Transverse colon (tissue), 3 donors: ENCODE results near the gene ADK.

Source experiments
- EP300 ChIP-seq: sonication (generic); formaldehyde crosslinking; IDR thresholded peaks from one replicate; pipeline ENCODE4 v1.6.1; 2017; ENCODE audit warnings: antibody characterized with exemption, low read depth
- POLR2A ChIP-seq: fragments of 450-650 bp; IDR thresholded peaks from one replicate; pipeline ENCODE4 v1.6.1; 2016; ENCODE audit warnings: antibody characterized with exemption, mild to moderate bottlenecking, moderate library complexity
- TF ChIP-seq, protein P1 (sequence below), 5 experiments: fragments of 200-600 bp in 3 of 5; fragments of 450-650 bp in 2 of 5; sonication (generic) in 3 of 5; IDR thresholded peaks; 1 replicate in 2 of 5; 2 replicates in 3 of 5; pipeline ENCODE4 v1.5.1; 2016 to 2017; ENCODE audit warnings: antibody characterized with exemption in 5 of 5, inconsistent platforms in 3 of 5, mild to moderate bottlenecking in 2 of 5, moderate library complexity in 1 of 5

DNA sequence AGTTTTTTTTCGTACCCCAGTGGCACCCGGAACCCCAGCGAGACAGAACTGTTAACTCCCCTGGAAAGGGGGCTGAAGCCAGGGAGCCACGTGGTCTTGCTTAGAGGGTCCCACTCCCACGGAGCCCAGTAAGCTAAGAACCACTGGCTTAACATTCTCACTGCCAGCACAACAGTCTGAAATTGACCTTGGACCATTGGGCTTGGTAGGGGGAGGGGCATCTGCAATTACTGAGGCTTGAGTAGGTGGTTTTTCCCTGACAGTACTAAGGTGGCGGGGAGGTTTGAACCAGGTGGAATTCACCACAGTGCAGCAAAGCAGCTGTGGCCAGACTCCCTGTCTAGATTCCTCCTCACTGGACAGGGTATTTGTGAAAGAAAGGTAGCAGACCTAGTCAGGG lies 196.5 kb downstream of the ADK start:
- TF ChIP-seq EP300 (no peak), POLR2A (no peak)
- TF ChIP-seq, protein P1, sequence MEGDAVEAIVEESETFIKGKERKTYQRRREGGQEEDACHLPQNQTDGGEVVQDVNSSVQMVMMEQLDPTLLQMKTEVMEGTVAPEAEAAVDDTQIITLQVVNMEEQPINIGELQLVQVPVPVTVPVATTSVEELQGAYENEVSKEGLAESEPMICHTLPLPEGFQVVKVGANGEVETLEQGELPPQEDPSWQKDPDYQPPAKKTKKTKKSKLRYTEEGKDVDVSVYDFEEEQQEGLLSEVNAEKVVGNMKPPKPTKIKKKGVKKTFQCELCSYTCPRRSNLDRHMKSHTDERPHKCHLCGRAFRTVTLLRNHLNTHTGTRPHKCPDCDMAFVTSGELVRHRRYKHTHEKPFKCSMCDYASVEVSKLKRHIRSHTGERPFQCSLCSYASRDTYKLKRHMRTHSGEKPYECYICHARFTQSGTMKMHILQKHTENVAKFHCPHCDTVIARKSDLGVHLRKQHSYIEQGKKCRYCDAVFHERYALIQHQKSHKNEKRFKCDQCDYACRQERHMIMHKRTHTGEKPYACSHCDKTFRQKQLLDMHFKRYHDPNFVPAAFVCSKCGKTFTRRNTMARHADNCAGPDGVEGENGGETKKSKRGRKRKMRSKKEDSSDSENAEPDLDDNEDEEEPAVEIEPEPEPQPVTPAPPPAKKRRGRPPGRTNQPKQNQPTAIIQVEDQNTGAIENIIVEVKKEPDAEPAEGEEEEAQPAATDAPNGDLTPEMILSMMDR (IDR thresholded peaks at IDR 0.05) = no peak
